ENCODE measurements around the gene LMF2.
A peak's percentile ranks its signal among the peaks of the same experiment; 100 is the strongest.
"Not testable (repeated sequence)": the region's sequence is repeated elsewhere in the genome, so short reads cannot be mapped to it uniquely, and the experiment has no call there.

LMF2 gene

DNA sequence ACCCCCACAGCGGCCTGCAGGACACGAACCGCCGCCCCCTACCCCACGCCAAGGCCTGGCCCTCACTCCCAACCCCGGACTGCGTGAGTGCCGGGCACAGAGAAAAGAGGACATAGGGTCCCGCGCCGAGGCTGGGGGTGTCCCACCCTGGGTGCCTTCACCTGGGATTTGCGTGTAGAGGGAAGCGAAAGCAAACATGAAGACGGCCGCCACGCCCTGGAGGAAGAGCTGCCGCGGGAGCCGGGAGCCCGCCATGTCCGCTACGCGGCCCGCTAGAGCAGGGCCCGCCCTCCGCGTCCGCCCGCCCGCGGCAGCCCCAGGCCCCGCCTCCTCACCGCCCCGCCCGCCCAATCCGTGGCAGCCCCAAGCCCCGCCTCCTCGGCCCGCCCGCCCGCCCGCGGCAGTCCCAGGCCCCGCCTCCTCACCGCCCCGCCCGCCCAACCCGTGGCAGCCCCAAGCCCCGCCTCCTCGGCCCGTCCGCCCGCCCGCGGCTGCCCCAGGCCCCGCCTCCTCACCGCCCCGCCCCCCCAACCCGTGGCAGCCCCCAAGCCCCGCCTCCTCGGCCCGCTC lies at the start of gene LMF2:
Gene LMF2 (minus strand): TSS at position 282 of the 570 bp plus-strand sequence. CDS start 27 bp downstream, at position 255.
- peak; percentile 93 for DNase-seq (ENCODE audit: low read depth)

GRCh38 chr22:50556703-50557102 lies 49.2 kb upstream of the LMF2 start:
- no peak for DNase-seq (ENCODE audit: low read depth)

DNA sequence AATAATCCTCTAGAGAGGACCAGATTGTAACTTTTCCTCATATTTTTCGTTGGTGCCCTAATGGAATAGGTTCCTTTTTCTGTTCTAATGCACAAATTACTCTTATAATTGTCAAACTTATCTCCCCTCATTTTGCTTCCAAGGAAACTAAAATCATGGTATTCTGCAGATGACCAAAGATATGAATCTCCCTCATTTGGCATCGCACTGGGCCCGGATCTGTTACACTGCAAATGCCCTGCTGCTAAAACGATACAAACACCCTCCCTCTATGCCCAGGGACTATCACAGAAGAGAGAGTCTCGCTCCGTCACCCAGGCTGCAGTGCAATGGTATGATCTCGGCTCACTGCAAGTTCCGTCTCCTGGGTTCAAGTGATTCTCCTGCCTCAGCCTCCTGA lies 45.8 kb upstream of the LMF2 start:
- DNase-seq (ENCODE audit: low read depth): no peak

- no peak for DNase-seq (ENCODE audit: low read depth)
These were observed 43.8 kb upstream of the LMF2 start for GRCh38 chr22:50551160-50551752.

GRCh38 chr22:50550395-50550794 lies 42.9 kb upstream of the LMF2 start:
- no peak for DNase-seq (ENCODE audit: low read depth)

DNA sequence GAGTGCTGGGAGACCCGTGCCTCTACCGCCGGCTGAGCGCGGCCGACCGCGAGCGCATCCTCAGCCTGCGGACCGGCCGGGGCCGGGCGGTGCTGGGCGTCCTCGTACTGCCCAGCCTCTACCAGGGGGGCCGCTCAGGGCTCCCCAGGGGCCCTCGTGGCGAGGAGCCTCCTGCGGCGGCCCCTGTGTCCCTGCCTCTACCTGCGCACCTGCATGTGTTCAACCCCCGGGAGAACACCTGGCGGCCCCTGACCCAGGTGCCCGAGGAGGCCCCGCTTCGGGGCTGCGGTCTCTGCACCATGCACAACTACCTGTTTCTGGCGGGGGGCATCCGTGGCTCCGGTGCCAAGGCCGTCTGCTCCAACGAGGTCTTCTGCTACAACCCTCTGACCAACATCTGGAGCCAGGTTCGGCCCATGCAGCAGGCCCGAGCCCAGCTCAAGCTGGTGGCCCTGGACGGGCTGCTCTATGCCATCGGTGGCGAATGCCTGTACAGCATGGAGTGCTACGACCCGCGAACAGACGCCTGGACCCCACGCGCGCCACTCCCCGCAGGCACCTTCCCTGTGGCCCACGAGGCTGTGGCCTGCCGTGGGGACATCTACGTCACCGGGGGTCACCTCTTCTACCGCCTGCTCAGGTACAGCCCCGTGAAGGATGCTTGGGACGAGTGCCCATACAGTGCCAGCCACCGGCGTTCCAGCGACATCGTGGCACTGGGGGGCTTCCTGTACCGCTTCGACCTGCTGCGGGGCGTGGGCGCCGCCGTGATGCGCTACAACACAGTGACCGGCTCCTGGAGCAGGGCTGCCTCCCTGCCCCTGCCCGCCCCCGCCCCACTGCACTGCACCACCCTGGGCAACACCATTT lies 41.7 kb upstream of the LMF2 start:
- DNase-seq (ENCODE audit: low read depth): no peak

- peak; percentile 52 for DNase-seq (ENCODE audit: low read depth)
These were observed 40.8 kb upstream of the LMF2 start for GRCh38 chr22:50548040-50548920.

- DNase-seq (ENCODE audit: low read depth): no peak
These were observed 39.9 kb upstream of the LMF2 start for GRCh38 chr22:50547263-50547985.

DNA sequence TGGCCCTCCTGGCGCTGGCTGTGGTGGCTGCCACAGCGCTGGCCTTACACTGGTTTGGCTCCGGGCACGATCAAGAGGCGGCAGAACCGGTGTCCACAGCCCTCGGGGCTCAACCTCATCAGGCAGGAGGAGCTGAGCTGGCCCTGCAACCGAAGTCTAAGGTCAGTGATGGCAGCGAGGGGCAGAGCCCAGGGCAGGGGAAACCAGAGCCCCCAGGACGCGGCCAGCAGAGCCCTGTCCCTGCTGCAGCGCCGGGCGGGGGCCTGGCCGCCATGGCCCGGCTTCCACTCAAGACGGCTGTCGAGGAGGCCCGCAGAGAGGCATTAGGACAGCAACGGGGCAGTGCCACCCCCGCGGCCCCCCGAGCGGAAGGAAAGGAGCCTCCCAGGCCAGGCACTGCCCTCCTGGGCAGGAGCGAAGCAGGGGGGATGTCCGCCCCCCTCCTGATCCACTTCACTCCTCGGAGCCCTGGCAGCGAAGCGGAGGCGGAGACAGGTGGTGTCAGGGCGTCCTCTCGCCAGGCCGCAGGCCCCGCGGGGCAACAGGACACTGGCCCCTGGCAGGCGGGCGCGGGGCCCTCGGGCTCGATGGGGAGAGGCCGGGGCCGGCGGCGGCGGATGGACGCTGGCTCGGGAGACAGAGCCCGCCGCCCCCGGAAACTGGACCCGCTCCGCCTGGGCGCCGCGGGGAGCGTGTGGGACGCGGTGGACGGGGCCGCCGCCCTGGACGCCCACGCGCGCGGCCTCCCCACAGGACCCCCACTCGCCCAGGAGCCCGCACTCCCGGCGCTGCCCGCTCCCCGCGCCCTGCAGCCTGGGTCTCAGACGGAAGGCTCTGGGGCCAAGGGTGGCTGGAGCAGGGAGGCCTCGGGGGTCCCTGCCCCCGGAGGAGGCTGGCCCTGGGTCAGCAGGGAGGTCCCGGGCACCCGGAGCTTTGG lies 39.1 kb upstream of the LMF2 start:
- DNase-seq (ENCODE audit: low read depth): no peak

GRCh38 chr22:50545522-50546325 lies 38.2 kb upstream of the LMF2 start, which contains the start of gene KLHDC7B:
KLHDC7B (plus strand) TSS chr22:50545899; CDS start chr22:50546244, 345 bp downstream.
- DNase-seq (ENCODE audit: low read depth): no peak

- no peak for DNase-seq (ENCODE audit: low read depth)
These were observed 37.3 kb upstream of the LMF2 start for GRCh38 chr22:50544746-50545253.

DNA sequence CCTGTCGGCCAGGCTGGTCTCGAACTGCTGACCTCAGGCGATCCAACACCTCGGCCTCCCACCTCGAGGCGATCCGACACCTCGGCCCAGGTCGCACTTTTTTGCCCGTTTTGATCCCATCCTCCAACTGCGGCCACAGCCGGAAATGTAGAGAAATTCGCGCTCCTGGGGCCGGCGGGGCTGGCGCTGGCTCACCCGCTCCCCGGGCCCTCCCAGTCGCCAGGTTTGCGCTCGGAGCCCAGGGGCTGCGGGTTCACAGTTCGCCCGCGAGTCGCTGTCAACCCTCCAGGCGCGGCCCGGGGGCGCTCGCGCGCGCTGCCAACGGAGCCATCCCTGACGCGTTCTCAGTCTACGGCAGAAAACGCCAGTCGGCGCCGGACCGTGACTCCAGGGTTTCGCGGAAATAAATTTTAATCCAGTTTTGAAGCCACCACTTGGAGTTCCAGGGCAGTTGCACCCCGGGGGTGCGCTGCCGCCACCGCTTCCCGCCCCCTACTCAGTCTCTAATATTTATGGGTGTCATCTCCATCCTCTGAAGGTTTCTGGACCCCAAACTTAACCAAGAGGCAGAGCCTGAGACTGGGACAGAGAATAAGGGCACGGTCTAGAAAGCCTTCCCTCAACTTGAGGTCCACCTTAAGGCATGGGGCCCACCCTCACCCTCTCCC lies 36.7 kb upstream of the LMF2 start:
- DNase-seq (ENCODE audit: low read depth): peak; percentile 78

GRCh38 chr22:50542416-50542927 lies 35.0 kb upstream of the LMF2 start:
- DNase-seq (ENCODE audit: low read depth): no peak

GRCh38 chr22:50541667-50542026 lies 34.1 kb upstream of the LMF2 start:
- not testable (repeated sequence) for DNase-seq (ENCODE audit: low read depth)

DNA sequence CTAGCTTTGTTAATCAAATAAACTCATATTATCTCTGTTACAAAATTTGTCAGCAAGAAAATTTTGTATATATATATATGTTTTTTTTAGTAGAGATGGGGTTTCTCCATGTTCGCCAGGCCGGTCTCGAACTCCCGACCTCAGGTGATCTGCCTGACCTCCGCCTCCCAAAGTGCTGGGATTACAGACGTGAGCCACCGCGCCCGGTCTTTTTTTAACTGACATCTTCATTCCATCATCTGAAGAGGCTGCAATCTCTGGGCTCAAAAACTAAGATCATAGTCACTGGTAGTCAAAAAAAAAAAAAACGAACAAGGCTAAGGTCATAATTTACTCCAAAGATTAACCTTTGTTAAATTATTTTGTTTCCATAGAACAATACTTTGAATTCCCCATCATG lies 32.9 kb upstream of the LMF2 start:
- DNase-seq (ENCODE audit: low read depth): no peak

DNA sequence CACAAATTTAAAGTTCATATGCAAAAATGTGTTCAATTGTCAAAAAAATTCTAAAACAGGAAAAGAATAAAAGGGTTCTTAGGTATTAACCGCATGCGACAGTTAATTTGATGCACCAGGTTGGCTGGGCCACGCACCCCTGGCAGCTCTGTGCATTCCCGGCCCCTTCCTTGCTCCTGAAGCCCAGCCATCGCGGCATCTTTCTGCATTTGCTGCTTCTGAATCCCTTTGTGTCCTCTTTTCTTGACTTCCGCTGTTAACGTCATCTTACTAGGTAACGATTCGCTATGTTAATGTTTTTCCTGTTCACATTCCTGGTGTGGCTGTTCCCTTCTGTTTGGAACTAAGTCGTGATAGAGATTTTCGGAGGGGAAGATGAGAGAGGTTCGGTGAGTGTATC lies 30.3 kb upstream of the LMF2 start:
- DNase-seq (ENCODE audit: low read depth): no peak

GRCh38 chr22:50536226-50536625 lies 28.7 kb upstream of the LMF2 start:
- DNase-seq (ENCODE audit: low read depth): no peak

DNA sequence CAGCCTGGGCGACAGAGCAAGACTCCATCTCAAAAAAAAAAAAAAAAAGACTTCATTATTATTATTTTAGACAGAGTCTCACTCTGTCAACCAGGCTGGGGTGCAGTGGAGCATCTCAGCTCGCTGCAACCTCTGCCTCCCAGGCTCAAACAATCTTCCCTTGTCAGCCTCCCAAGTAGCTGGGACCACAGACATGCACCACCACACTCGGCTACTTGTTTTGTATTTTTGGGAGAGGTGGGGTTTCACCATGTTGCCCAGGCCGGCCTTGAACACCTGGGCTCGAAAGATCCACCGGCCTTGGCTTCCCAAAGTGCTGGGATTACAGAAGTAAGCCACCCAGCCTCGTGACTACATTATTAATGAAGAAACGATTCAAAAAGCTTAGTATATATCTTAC lies 27.6 kb upstream of the LMF2 start:
- no peak for DNase-seq (ENCODE audit: low read depth)
